GM08714 (cell line): ENCODE data around the gene UTS2.

Source experiments
- H3K4me3 ChIP-seq: fragments of 200-500 bp; sonication (Bioruptor generic); 2 replicates; pipeline ENCODE4 v1.5.1; 2014; ENCODE audit warnings: mild to moderate bottlenecking, low read length, inconsistent platforms
- ZNF274 ChIP-seq: IDR thresholded peaks from 2 replicates; pipeline ENCODE4 v1.6.1; 2012; ENCODE audit warnings: mild to moderate bottlenecking, low read depth, low read length

Gene UTS2

GRCh38 chr1:7853684-7854026 lies 790 bp upstream of the UTS2 start:
- TF ChIP-seq ZNF274, result no peak

GRCh38 chr1:7850786-7851185 lies 2.1 kb downstream of the UTS2 start:
- H3K4me3 ChIP-seq, result no peak overlapping the region
- TF ChIP-seq ZNF274, result no peak

More at GRCh38 chr1:7853684-7854026, 790 bp upstream of the UTS2 start:
- no peak overlapping the region for H3K4me3 ChIP-seq

- TF ChIP-seq ZNF274, result no peak
Observed at GRCh38 chr1:7847599-7847998, 5.3 kb downstream of the UTS2 start.

GRCh38 chr1:7846656-7847055 lies 6.2 kb downstream of the UTS2 start:
- TF ChIP-seq ZNF274, result no peak
- H3K4me3 ChIP-seq, result no peak overlapping the region

More at GRCh38 chr1:7847599-7847998, 5.3 kb downstream of the UTS2 start:
- no peak overlapping the region for H3K4me3 ChIP-seq

- TF ChIP-seq ZNF274, result no peak
Observed at GRCh38 chr1:7845761-7846160, 7.1 kb downstream of the UTS2 start.

GRCh38 chr1:7842517-7842916 lies 10.3 kb downstream of the UTS2 start:
- TF ChIP-seq ZNF274, result no peak
- no peak overlapping the region for H3K4me3 ChIP-seq

More at GRCh38 chr1:7845761-7846160, 7.1 kb downstream of the UTS2 start:
- no peak overlapping the region for H3K4me3 ChIP-seq

GRCh38 chr1:7839526-7839925 lies 13.3 kb downstream of the UTS2 start:
- no peak for TF ChIP-seq ZNF274
- H3K4me3 ChIP-seq, result no peak overlapping the region

- no peak overlapping the region for H3K4me3 ChIP-seq
Observed at GRCh38 chr1:7838714-7839113, 14.2 kb downstream of the UTS2 start.

GRCh38 chr1:7833035-7833434 lies 19.8 kb downstream of the UTS2 start:
- H3K4me3 ChIP-seq, result no peak overlapping the region
- no peak for TF ChIP-seq ZNF274

More at GRCh38 chr1:7838714-7839113, 14.2 kb downstream of the UTS2 start:
- TF ChIP-seq ZNF274, result no peak

- no peak for TF ChIP-seq ZNF274
- no peak overlapping the region for H3K4me3 ChIP-seq
Observed at GRCh38 chr1:7831458-7831857, 21.4 kb downstream of the UTS2 start.

- peak overlapping the region; percentile 79 for H3K4me3 ChIP-seq
Observed at GRCh38 chr1:7827126-7827955, 25.5 kb downstream of the UTS2 start.

GRCh38 chr1:7826363-7826762 lies 26.5 kb downstream of the UTS2 start:
- peak overlapping the region; percentile 79 for H3K4me3 ChIP-seq
- TF ChIP-seq ZNF274, result no peak

More at GRCh38 chr1:7827126-7827955, 25.5 kb downstream of the UTS2 start:
- TF ChIP-seq ZNF274, result no peak

GRCh38 chr1:7824701-7825100 lies 28.2 kb downstream of the UTS2 start:
- no peak overlapping the region for H3K4me3 ChIP-seq
- no peak for TF ChIP-seq ZNF274

GRCh38 chr1:7821282-7821681 lies 31.6 kb downstream of the UTS2 start:
- no peak for TF ChIP-seq ZNF274
- H3K4me3 ChIP-seq, result no peak overlapping the region

GRCh38 chr1:7813677-7814373 lies 39.0 kb downstream of the UTS2 start:
- TF ChIP-seq ZNF274, result no peak
- no peak overlapping the region for H3K4me3 ChIP-seq
